Measurements from ENCODE around the gene PARL.

The PARL gene

GRCh38 chr3:183802989-183803388, 81.7 kb downstream of the PARL start:
- Histone ChIP-seq H3K4ac (ENCODE audit: low read depth, low read length) (no peak overlapping the region), H2BK5ac (ENCODE audit: low read length) (no peak overlapping the region), H2BK120ac (ENCODE audit: low read depth, low read length) (no peak overlapping the region), H2BK15ac (replicated peaks; ENCODE audit: low read depth) (no peak overlapping the region), H3K27ac (ENCODE audit: low read depth, low read length) (no peak overlapping the region), H3K56ac (ENCODE audit: low read length) (no peak overlapping the region), H3K4me1 (ENCODE audit: control insufficient read depth, low read depth, low read length) (no peaks in the 10 kb centered on the region), H3K36me3 (ENCODE audit: control insufficient read depth, insufficient read depth, low read length) (peaks cover 33% of the 10 kb centered on the region), H3K4me2 (ENCODE audit: low read length) (no peak overlapping the region), H3K4me3 (ENCODE audit: low read length) (no peak overlapping the region), H2AK5ac (ENCODE audit: low read length) (no peak overlapping the region), H4K5ac (ENCODE audit: low read length) (no peak overlapping the region), H3K18ac (ENCODE audit: low read length) (no peak overlapping the region), H3K23ac (ENCODE audit: low read length) (no peak overlapping the region), H3K9ac (ENCODE audit: low read length) (no peak overlapping the region), H3K79me1 (ENCODE audit: low read length) (no peaks in the 10 kb centered on the region), H3K27me3 (ENCODE audit: insufficient read depth, low read length, poor library complexity) (no peaks in the 10 kb centered on the region), H3K79me2 (ENCODE audit: control insufficient read depth, insufficient read depth, low read length) (no peaks in the 10 kb centered on the region), H4K8ac (ENCODE audit: low read depth, low read length) (no peak overlapping the region)
- WGBS (ENCODE audit: extremely low coverage, insufficient coverage, low lambda C conversion rate): no CpG with 5 or more reads among the region's 6 CpGs
- no peak for DNase-seq

DNA sequence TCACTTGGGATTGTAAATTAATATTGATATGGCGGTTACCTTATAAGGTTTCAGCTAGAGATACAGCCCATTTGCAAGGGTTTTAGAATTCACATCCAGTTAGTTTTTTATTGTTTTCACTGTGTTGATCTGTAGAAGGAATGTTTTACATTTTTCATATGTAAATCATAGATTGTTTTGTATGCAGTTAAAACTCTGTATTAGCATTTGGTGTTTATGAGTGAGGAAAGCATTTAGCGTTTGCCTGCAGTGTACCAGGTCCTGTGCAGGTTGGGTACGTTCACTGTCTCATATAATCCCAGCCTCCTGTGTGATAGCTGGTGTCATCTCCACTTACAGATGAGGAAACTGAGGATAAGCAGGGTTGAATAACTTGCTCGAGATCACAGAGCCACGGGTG, 83.1 kb downstream of the PARL start:
- no peak overlapping the region for H3K56ac ChIP-seq (ENCODE audit: low read length)
- H3K18ac ChIP-seq (ENCODE audit: low read length): no peak overlapping the region
- H2BK120ac ChIP-seq (ENCODE audit: low read depth, low read length): no peak overlapping the region
- H3K79me2 ChIP-seq (ENCODE audit: control insufficient read depth, insufficient read depth, low read length): no peaks in the 10 kb centered on the region
- H3K36me3 ChIP-seq (ENCODE audit: control insufficient read depth, insufficient read depth, low read length): peaks cover 24% of the 10 kb centered on the region
- no peak overlapping the region for H3K4ac ChIP-seq (ENCODE audit: low read depth, low read length)
- DNase-seq: no peak
- no peak overlapping the region for H2BK5ac ChIP-seq (ENCODE audit: low read length)
- no peaks in the 10 kb centered on the region for H3K79me1 ChIP-seq (ENCODE audit: low read length)
- no peaks in the 10 kb centered on the region for H3K4me1 ChIP-seq (ENCODE audit: control insufficient read depth, low read depth, low read length)
- no peak overlapping the region for H3K4me2 ChIP-seq (ENCODE audit: low read length)
- H3K27me3 ChIP-seq (ENCODE audit: insufficient read depth, low read length, poor library complexity): no peaks in the 10 kb centered on the region
- no peak overlapping the region for H3K9ac ChIP-seq (ENCODE audit: low read length)
- H2BK15ac ChIP-seq (replicated peaks; ENCODE audit: low read depth): no peak overlapping the region
- H2AK5ac ChIP-seq (ENCODE audit: low read length): no peak overlapping the region
- H4K5ac ChIP-seq (ENCODE audit: low read length): no peak overlapping the region
- H3K27ac ChIP-seq (ENCODE audit: low read depth, low read length): no peak overlapping the region
- WGBS (ENCODE audit: extremely low coverage, insufficient coverage, low lambda C conversion rate): no CpG with 5 or more reads among the region's 5 CpGs
- H3K23ac ChIP-seq (ENCODE audit: low read length): no peak overlapping the region
- H3K4me3 ChIP-seq (ENCODE audit: low read length): no peak overlapping the region
- H4K8ac ChIP-seq (ENCODE audit: low read depth, low read length): no peak overlapping the region

- Histone ChIP-seq H3K4me1 (ENCODE audit: control insufficient read depth, low read depth, low read length) (no peaks in the 10 kb centered on the region), H2BK5ac (ENCODE audit: low read length) (no peak overlapping the region), H3K18ac (ENCODE audit: low read length) (no peak overlapping the region), H2AK5ac (ENCODE audit: low read length) (no peak overlapping the region), H3K27me3 (ENCODE audit: insufficient read depth, low read length, poor library complexity) (no peaks in the 10 kb centered on the region), H3K79me2 (ENCODE audit: control insufficient read depth, insufficient read depth, low read length) (no peaks in the 10 kb centered on the region), H3K4ac (ENCODE audit: low read depth, low read length) (no peak overlapping the region), H2BK120ac (ENCODE audit: low read depth, low read length) (no peak overlapping the region), H4K8ac (ENCODE audit: low read depth, low read length) (no peak overlapping the region), H3K4me3 (ENCODE audit: low read length) (no peak overlapping the region), H3K23ac (ENCODE audit: low read length) (no peak overlapping the region), H3K9ac (ENCODE audit: low read length) (no peak overlapping the region), H3K56ac (ENCODE audit: low read length) (no peak overlapping the region), H2BK15ac (replicated peaks; ENCODE audit: low read depth) (no peak overlapping the region), H3K27ac (ENCODE audit: low read depth, low read length) (no peak overlapping the region), H4K5ac (ENCODE audit: low read length) (no peak overlapping the region), H3K36me3 (ENCODE audit: control insufficient read depth, insufficient read depth, low read length) (peaks cover 19% of the 10 kb centered on the region), H3K4me2 (ENCODE audit: low read length) (no peak overlapping the region), H3K79me1 (ENCODE audit: low read length) (no peaks in the 10 kb centered on the region)
- no peak for DNase-seq
- no CpG with 5 or more reads among the region's 8 CpGs for WGBS (ENCODE audit: extremely low coverage, insufficient coverage, low lambda C conversion rate)
Measured at GRCh38 chr3:183800243-183800863, 84.3 kb downstream of the PARL start.

GRCh38 chr3:183799461-183799860, 85.2 kb downstream of the PARL start:
- no peak overlapping the region for H3K56ac ChIP-seq (ENCODE audit: low read length)
- no peaks in the 10 kb centered on the region for H3K79me2 ChIP-seq (ENCODE audit: control insufficient read depth, insufficient read depth, low read length)
- no peak overlapping the region for H2BK120ac ChIP-seq (ENCODE audit: low read depth, low read length)
- no peaks in the 10 kb centered on the region for H3K4me1 ChIP-seq (ENCODE audit: control insufficient read depth, low read depth, low read length)
- H3K18ac ChIP-seq (ENCODE audit: low read length): no peak overlapping the region
- H3K27ac ChIP-seq (ENCODE audit: low read depth, low read length): no peak overlapping the region
- H3K27me3 ChIP-seq (ENCODE audit: insufficient read depth, low read length, poor library complexity): no peaks in the 10 kb centered on the region
- peaks cover 19% of the 10 kb centered on the region for H3K36me3 ChIP-seq (ENCODE audit: control insufficient read depth, insufficient read depth, low read length)
- H3K79me1 ChIP-seq (ENCODE audit: low read length): no peaks in the 10 kb centered on the region
- DNase-seq: no peak
- H3K4ac ChIP-seq (ENCODE audit: low read depth, low read length): no peak overlapping the region
- no peak overlapping the region for H3K23ac ChIP-seq (ENCODE audit: low read length)
- H4K5ac ChIP-seq (ENCODE audit: low read length): no peak overlapping the region
- H2BK15ac ChIP-seq (replicated peaks; ENCODE audit: low read depth): no peak overlapping the region
- no CpG with 5 or more reads among the region's 5 CpGs for WGBS (ENCODE audit: extremely low coverage, insufficient coverage, low lambda C conversion rate)
- no peak overlapping the region for H3K4me3 ChIP-seq (ENCODE audit: low read length)
- no peak overlapping the region for H2BK5ac ChIP-seq (ENCODE audit: low read length)
- no peak overlapping the region for H4K8ac ChIP-seq (ENCODE audit: low read depth, low read length)
- no peak overlapping the region for H2AK5ac ChIP-seq (ENCODE audit: low read length)
- no peak overlapping the region for H3K4me2 ChIP-seq (ENCODE audit: low read length)
- H3K9ac ChIP-seq (ENCODE audit: low read length): no peak overlapping the region

GRCh38 chr3:183797996-183798395, 86.7 kb downstream of the PARL start:
- WGBS (ENCODE audit: extremely low coverage, insufficient coverage, low lambda C conversion rate): no CpG with 5 or more reads among the region's 9 CpGs
- H4K5ac ChIP-seq (ENCODE audit: low read length): no peak overlapping the region
- no peak overlapping the region for H3K4me2 ChIP-seq (ENCODE audit: low read length)

DNA sequence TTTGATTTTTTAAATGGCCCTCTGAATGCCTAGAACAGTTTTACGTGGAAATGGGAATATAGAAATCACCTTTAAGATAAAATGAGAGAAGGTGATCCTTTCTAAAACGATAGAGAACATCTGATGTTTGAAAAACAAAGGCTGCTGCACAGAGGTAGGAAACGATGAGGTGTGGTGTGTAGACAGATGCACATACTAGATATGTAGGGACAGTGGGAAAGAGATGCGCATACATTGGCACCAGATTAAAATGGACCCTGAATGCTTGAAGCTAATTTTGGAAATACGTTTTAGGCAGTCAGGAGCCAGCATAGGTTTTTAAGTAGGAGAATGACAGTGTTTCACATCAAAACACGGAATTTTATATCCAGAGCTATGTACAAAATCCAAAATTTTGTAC, 88.3 kb downstream of the PARL start:
- H3K18ac ChIP-seq (ENCODE audit: low read length): no peak overlapping the region
- H3K27me3 ChIP-seq (ENCODE audit: insufficient read depth, low read length, poor library complexity): no peaks in the 10 kb centered on the region
- DNase-seq: no peak
- H3K4ac ChIP-seq (ENCODE audit: low read depth, low read length): no peak overlapping the region
- H2BK120ac ChIP-seq (ENCODE audit: low read depth, low read length): no peak overlapping the region
- H3K27ac ChIP-seq (ENCODE audit: low read depth, low read length): no peak overlapping the region
- no peak overlapping the region for H2BK5ac ChIP-seq (ENCODE audit: low read length)
- peaks cover 9% of the 10 kb centered on the region for H3K36me3 ChIP-seq (ENCODE audit: control insufficient read depth, insufficient read depth, low read length)
- no peak overlapping the region for H3K4me2 ChIP-seq (ENCODE audit: low read length)
- no peak overlapping the region for H2BK15ac ChIP-seq (replicated peaks; ENCODE audit: low read depth)
- H2AK5ac ChIP-seq (ENCODE audit: low read length): no peak overlapping the region
- no peak overlapping the region for H3K23ac ChIP-seq (ENCODE audit: low read length)
- H3K56ac ChIP-seq (ENCODE audit: low read length): no peak overlapping the region
- no peaks in the 10 kb centered on the region for H3K4me1 ChIP-seq (ENCODE audit: control insufficient read depth, low read depth, low read length)
- H3K4me3 ChIP-seq (ENCODE audit: low read length): no peak overlapping the region
- H3K79me2 ChIP-seq (ENCODE audit: control insufficient read depth, insufficient read depth, low read length): no peaks in the 10 kb centered on the region
- no peak overlapping the region for H4K5ac ChIP-seq (ENCODE audit: low read length)
- H3K9ac ChIP-seq (ENCODE audit: low read length): no peak overlapping the region
- H3K79me1 ChIP-seq (ENCODE audit: low read length): no peaks in the 10 kb centered on the region
- H4K8ac ChIP-seq (ENCODE audit: low read depth, low read length): no peak overlapping the region
- WGBS (ENCODE audit: extremely low coverage, insufficient coverage, low lambda C conversion rate): no CpG with 5 or more reads among the region's 6 CpGs

More at GRCh38 chr3:183797996-183798395, 86.7 kb downstream of the PARL start:
- H4K8ac ChIP-seq (ENCODE audit: low read depth, low read length): no peak overlapping the region
- no peaks in the 10 kb centered on the region for H3K27me3 ChIP-seq (ENCODE audit: insufficient read depth, low read length, poor library complexity)
- DNase-seq: no peak
- H2AK5ac ChIP-seq (ENCODE audit: low read length): no peak overlapping the region
- no peak overlapping the region for H2BK15ac ChIP-seq (replicated peaks; ENCODE audit: low read depth)
- H3K36me3 ChIP-seq (ENCODE audit: control insufficient read depth, insufficient read depth, low read length): peaks cover 15% of the 10 kb centered on the region
- H3K79me2 ChIP-seq (ENCODE audit: control insufficient read depth, insufficient read depth, low read length): no peaks in the 10 kb centered on the region
- no peak overlapping the region for H3K4ac ChIP-seq (ENCODE audit: low read depth, low read length)
- H3K27ac ChIP-seq (ENCODE audit: low read depth, low read length): no peak overlapping the region
- H3K56ac ChIP-seq (ENCODE audit: low read length): no peak overlapping the region
- H3K4me1 ChIP-seq (ENCODE audit: control insufficient read depth, low read depth, low read length): no peaks in the 10 kb centered on the region
- H3K9ac ChIP-seq (ENCODE audit: low read length): no peak overlapping the region
- H3K4me3 ChIP-seq (ENCODE audit: low read length): no peak overlapping the region
- H3K79me1 ChIP-seq (ENCODE audit: low read length): no peaks in the 10 kb centered on the region
- no peak overlapping the region for H2BK5ac ChIP-seq (ENCODE audit: low read length)
- H3K23ac ChIP-seq (ENCODE audit: low read length): no peak overlapping the region
- no peak overlapping the region for H3K18ac ChIP-seq (ENCODE audit: low read length)
- H2BK120ac ChIP-seq (ENCODE audit: low read depth, low read length): no peak overlapping the region

Measured in mesendoderm (in vitro differentiated cells).